Psoas muscle (tissue), 8 donors: Measurements from ENCODE around the gene MCIDAS. TPM values are rescaled to one million over a fixed set of nuclear protein-coding genes. Genes with fewer than 3 reads are reported as not detected.
A peak's percentile ranks its signal among the peaks of the same experiment; 100 is the strongest.

Source experiments
- ATAC-seq, 4 donors: fragments of 200-7000 bp; cut with Tn5 transposase; one replicate each; pipeline ENCODE4 v1.9.1; 2020; ENCODE audit warnings: moderate library complexity in 3 of 4, mild to moderate bottlenecking in 2 of 4
- DNase-seq, 2 donors: peaks; one replicate each; pipeline ENCODE4 v3.0.0-alpha.2; 2020
- H3K27ac ChIP-seq: fragments of 200-600 bp; one replicate; pipeline ENCODE4 v1.8.0; 2022
- H3K27me3 ChIP-seq, 3 donors: fragments of 200-600 bp in 1 of 3; one replicate each; pipeline versions ENCODE4 v1.6.1 to v1.8.0; 2013 to 2022; ENCODE audit warnings: low read length in 2 of 3, mild to moderate bottlenecking in 2 of 3, moderate library complexity in 1 of 3; ENCODE audit not compliant: insufficient read depth in 3 of 3
- H3K36me3 ChIP-seq, 2 donors: fragments of 200-600 bp in 1 of 2; one replicate each; pipeline versions ENCODE4 v1.6.1 to v1.8.0; 2013 to 2022; ENCODE audit warnings: low read depth in 1 of 2, mild to moderate bottlenecking in 1 of 2, moderate library complexity in 1 of 2; ENCODE audit not compliant: insufficient read depth in 1 of 2
- H3K4me1 ChIP-seq: fragments of 200-600 bp; one replicate; pipeline ENCODE4 v1.8.0; 2022
- H3K4me3 ChIP-seq: fragments of 200-600 bp; one replicate; pipeline ENCODE4 v1.8.0; 2022; ENCODE audit warnings: mild to moderate bottlenecking
- H3K9me3 ChIP-seq: fragments of 200-600 bp; one replicate; pipeline ENCODE4 v1.8.0; 2022
- CTCF ChIP-seq: fragments of 200-600 bp; IDR thresholded peaks from one replicate; pipeline ENCODE4 v1.8.0; 2022; ENCODE audit warnings: antibody characterized with exemption
- WGBS, 3 donors: extraction: QIAGEN DNeasy Blood & Tissue Kit; methylation state at CpG; one replicate each; pipeline versions ENCODE4 v1.1.6 to v1.1.7; 2013; 5-methylcytosine and 5-hydroxymethylcytosine counted together
- intact Hi-C, 2 donors: fragments of 100-400 bp; cut with DNase I; formaldehyde crosslinking; loops; one replicate each; pipeline versions ENCODE4 v1.11.0 to v1.14.2; 2022
- polyA plus RNA-seq, 3 donors: library from polyadenylated mRNA; stranded (reverse); fragments of 200-250 nt; gene quantifications; one replicate each; pipeline ENCODE4 v1.2.3, GENCODE V29; 2013
- total RNA-seq, 4 donors: library from RNA; stranded (reverse); fragmentation: NEBNext Ultra II Directional in 2 of 4; extraction: Animal tissue kit (Norgen Biotek cat#: 25700) in 2 of 4; gene quantifications; one replicate each; pipeline versions ENCODE4 v1.2.1 to v1.2.4, GENCODE V29; 2021 to 2023
- donor health status: healthy with polysubstance abuse.
- donor health status: DM: no; HTN: no; CAD: no; lungs with moderate emphysema.
- donor health status: Bipolar disorder and iron deficiency.
- donor health status: healthy.
- donor health status: DM: yes; HTN: yes; CAD: no.
- donor health status: DM: no; HTN: no; CAD: no.
- donor health status: DM: no; HTN: no; CAD: no.
- donor health status: DM: yes; HTN: yes; CAD: no.

MCIDAS gene
- total and polyA plus RNA-seq, 7 donors = not detected

GRCh38 chr5:55232985-55233928 lies 6.1 kb upstream of the MCIDAS start, which contains the start of gene CCNO:
Gene CCNO, minus strand, starts transcription at chr5:55233608. Its CDS starts 85 bp downstream, at chr5:55233523.
- no peaks in the 10 kb centered on the region for H3K36me3 ChIP-seq
- H3K9me3 ChIP-seq = no peaks in the 10 kb centered on the region
- H3K27me3 ChIP-seq = peaks cover 4 to 98% (median 53%) of the 10 kb centered on the region in 3 donors
- H3K4me3 ChIP-seq = peak within 1 kb of the TSS; percentile 72
- TF ChIP-seq CTCF = no peak
- 1% methylated on average over 62 to 106 of the region's 106 CpGs for WGBS, 3 donors
- DNase-seq (peak; percentile 62 to 67), ATAC-seq (peak; percentile 71 to 79 (median 75))
- no peak within 1 kb of the TSS for H3K27ac ChIP-seq
- H3K4me1 ChIP-seq = peaks cover 22% of the 10 kb centered on the region
- intact Hi-C loops = loop anchor here in 1 of 2 donors (10.0 kb wide), 1 partner anchor 58 kb away; the partner anchor contains the start of gene CDC20B

GRCh38 chr5:55232271-55232984 lies 5.3 kb upstream of the MCIDAS start:
- no peaks in the 10 kb centered on the region for H3K9me3 ChIP-seq
- H3K4me3 ChIP-seq = peak overlapping the region; percentile 72
- WGBS, 3 donors = 1% methylated on average over 45 of the region's 45 CpGs
- intact Hi-C loops = loop anchor here in 1 of 2 donors (10.0 kb wide), 1 partner anchor 58 kb away; the partner anchor contains the start of gene CDC20B
- no peaks in the 10 kb centered on the region for H3K36me3 ChIP-seq
- H3K4me1 ChIP-seq = peaks cover 27% of the 10 kb centered on the region
- no peak for TF ChIP-seq CTCF
- peak in 3 of 4 donors; percentile 9 to 14 (median 11) for ATAC-seq
- H3K27ac ChIP-seq = no peak overlapping the region
- DNase-seq = no peak
- H3K27me3 ChIP-seq = peaks cover 4 to 100% (median 60%) of the 10 kb centered on the region in 3 donors

- intact Hi-C loops = loop anchor here in 1 of 2 donors (10.0 kb wide), 1 partner anchor 57 kb away; the partner anchor contains the start of gene CDC20B
- 2 to 4% (median 3%) methylated on average over 11 of the region's 11 CpGs for WGBS, 3 donors
- peaks cover 4 to 100% (median 64%) of the 10 kb centered on the region in 3 donors for H3K27me3 ChIP-seq
Measured at GRCh38 chr5:55231919-55232270, 4.8 kb upstream of the MCIDAS start.

More at GRCh38 chr5:55231919-55232270, 4.8 kb upstream of the MCIDAS start:
- Histone ChIP-seq H3K36me3 (no peaks in the 10 kb centered on the region), H3K4me3 (peak overlapping the region; percentile 72), H3K9me3 (no peaks in the 10 kb centered on the region), H3K4me1 (peaks cover 32% of the 10 kb centered on the region), H3K27ac (no peak overlapping the region)
- TF ChIP-seq CTCF = no peak
- ATAC-seq (no peak), DNase-seq (no peak)
